HEK293T (cell line): Measurements from ENCODE around the gene LRFN4.

Experiments used
- BHLHE40 ChIP-seq: fragments of 450-650 bp; IDR thresholded peaks from 2 replicates; pipeline ENCODE4 v1.6.1; 2016; ENCODE audit warnings: mild to moderate bottlenecking, moderate library complexity, borderline replicate concordance
- CTBP1 ChIP-seq: fragments of 450-650 bp; IDR thresholded peaks from 2 replicates; pipeline ENCODE4 v1.6.1; 2016; ENCODE audit warnings: borderline replicate concordance
- ELF4 ChIP-seq: fragments of 450-650 bp; IDR thresholded peaks from 2 replicates; pipeline ENCODE4 v1.6.1; 2017; ENCODE audit warnings: antibody characterized with exemption
- FOXA1 ChIP-seq: fragments of 450-650 bp; IDR thresholded peaks from 2 replicates; pipeline ENCODE4 v1.6.1; 2016; ENCODE audit warnings: mild to moderate bottlenecking
- FOXM1 ChIP-seq: fragments of 450-650 bp; IDR thresholded peaks from 2 replicates; pipeline ENCODE4 v1.6.1; 2017; ENCODE audit warnings: mild to moderate bottlenecking, borderline replicate concordance
- HDGF ChIP-seq: fragments of 450-650 bp; IDR thresholded peaks from 2 replicates; pipeline ENCODE4 v1.6.1; 2017; ENCODE audit warnings: antibody characterized with exemption, borderline replicate concordance
- L3MBTL2 ChIP-seq: fragments of 450-650 bp; conservative IDR thresholded peaks from 2 replicates; pipeline ENCODE4 v1.6.1; 2016; ENCODE audit warnings: mild to moderate bottlenecking
- LEF1 ChIP-seq: fragments of 450-650 bp; IDR thresholded peaks from 2 replicates; pipeline ENCODE4 v1.6.1; 2017; ENCODE audit warnings: mild to moderate bottlenecking, borderline replicate concordance
- NFRKB ChIP-seq: fragments of 450-650 bp; IDR thresholded peaks from 2 replicates; pipeline ENCODE4 v1.6.1; 2016; ENCODE audit warnings: mild to moderate bottlenecking, moderate library complexity
- SP1 ChIP-seq: fragments of 450-650 bp; IDR thresholded peaks from 2 replicates; pipeline ENCODE4 v1.6.1; 2017
- TARDBP ChIP-seq: fragments of 450-650 bp; IDR thresholded peaks from 2 replicates; pipeline ENCODE4 v1.6.1; 2016
- ZNF384 ChIP-seq: fragments of 450-650 bp; IDR thresholded peaks from 2 replicates; pipeline ENCODE4 v1.6.1; 2016
- TF ChIP-seq, protein P1 (sequence below): fragments of 450-650 bp; IDR thresholded peaks from 2 replicates; pipeline ENCODE4 v1.6.1; 2016

DNA sequence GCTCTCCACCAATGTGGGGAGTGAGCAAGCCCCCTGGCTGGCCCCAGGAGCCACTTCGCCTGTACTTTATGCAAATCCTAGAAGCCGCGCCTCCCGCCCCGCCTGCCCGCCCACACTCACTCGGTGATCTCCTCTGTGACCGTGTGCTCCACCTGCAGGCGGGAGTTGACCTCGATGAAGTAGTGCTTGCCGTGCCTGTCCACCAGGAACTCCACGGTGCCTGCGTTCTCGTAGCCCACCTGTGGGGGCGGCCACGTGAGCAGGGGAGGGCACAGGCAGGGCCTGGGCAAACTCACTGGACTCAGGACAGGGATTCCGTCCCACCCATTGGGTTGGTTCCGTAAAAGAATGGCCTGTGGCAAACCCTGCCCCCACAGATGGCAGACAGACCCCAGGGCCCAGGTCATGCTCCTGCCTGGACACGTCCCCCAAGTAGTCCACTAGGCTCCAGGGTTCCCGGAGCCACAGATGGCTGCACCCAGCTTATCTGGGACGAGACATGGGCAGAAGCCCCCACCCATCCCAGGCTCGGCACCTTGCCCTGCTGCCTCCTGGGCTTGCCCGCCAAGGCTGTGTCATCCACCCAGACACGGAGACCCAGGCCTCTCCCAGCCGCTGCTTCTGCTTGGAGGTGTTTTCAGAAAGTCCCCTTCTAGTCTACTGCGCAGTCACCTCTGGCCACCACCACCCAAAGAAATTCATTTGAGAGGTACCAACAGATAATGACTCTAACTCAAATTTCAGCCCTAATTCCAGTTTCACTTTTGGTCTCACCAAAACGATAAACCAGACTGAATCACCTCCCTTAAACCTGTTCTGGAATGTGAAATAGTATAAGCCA, 12.1 kb downstream of the LRFN4 start:
- TF ChIP-seq CTBP1 (no peak), SP1 (no peak), HDGF (no peak), NFRKB (no peak), ELF4 (no peak), FOXM1 (no peak), LEF1 (no peak), TARDBP (no peak), L3MBTL2 (no peak), FOXA1 (no peak), ZNF384 (no peak), BHLHE40 (no peak)
- TF ChIP-seq, protein P1, sequence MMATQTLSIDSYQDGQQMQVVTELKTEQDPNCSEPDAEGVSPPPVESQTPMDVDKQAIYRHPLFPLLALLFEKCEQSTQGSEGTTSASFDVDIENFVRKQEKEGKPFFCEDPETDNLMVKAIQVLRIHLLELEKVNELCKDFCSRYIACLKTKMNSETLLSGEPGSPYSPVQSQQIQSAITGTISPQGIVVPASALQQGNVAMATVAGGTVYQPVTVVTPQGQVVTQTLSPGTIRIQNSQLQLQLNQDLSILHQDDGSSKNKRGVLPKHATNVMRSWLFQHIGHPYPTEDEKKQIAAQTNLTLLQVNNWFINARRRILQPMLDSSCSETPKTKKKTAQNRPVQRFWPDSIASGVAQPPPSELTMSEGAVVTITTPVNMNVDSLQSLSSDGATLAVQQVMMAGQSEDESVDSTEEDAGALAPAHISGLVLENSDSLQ, result no peak
